Thymus (tissue), 11 donors: ENCODE measurements around the gene SLC51B. TPM values are rescaled to one million over a fixed set of nuclear protein-coding genes. Genes with fewer than 3 reads are reported as not detected.

Experiments used
- DNase-seq, 9 donors: peaks; one replicate each; pipeline ENCODE4 v3.0.0-alpha.2; 2013; ENCODE audit warnings: low spot score in 9 of 9, low read depth in 6 of 9, missing footprints in 1 of 9
- H3K27ac ChIP-seq, 2 donors: one replicate each; pipeline ENCODE4 v1.5.1; 2013; ENCODE audit warnings: control low read depth in 1 of 2, low read depth in 1 of 2, low read length in 1 of 2, mild to moderate bottlenecking in 1 of 2, moderate library complexity in 1 of 2
- H3K27me3 ChIP-seq, 2 donors: one replicate each; pipeline ENCODE4 v1.5.1; 2013; ENCODE audit warnings: low read length in 1 of 2; ENCODE audit not compliant: control insufficient read depth in 2 of 2, insufficient read depth in 1 of 2
- H3K36me3 ChIP-seq, 2 donors: one replicate each; pipeline ENCODE4 v1.5.1; 2013; ENCODE audit warnings: low read length in 1 of 2, mild to moderate bottlenecking in 1 of 2, moderate library complexity in 1 of 2; ENCODE audit not compliant: control insufficient read depth in 2 of 2, insufficient read depth in 2 of 2
- H3K4me1 ChIP-seq, 2 donors: one replicate each; pipeline ENCODE4 v1.5.1; 2013; ENCODE audit warnings: low read length in 2 of 2; ENCODE audit not compliant: control insufficient read depth in 2 of 2, insufficient read depth in 2 of 2
- H3K4me3 ChIP-seq, 2 donors: one replicate each; pipeline ENCODE4 v1.5.1; 2013; ENCODE audit warnings: low read length in 2 of 2, control low read depth in 1 of 2, mild to moderate bottlenecking in 1 of 2
- H3K9me3 ChIP-seq, 2 donors: one replicate each; pipeline ENCODE4 v1.5.1; 2013; ENCODE audit warnings: low read length in 1 of 2, mild to moderate bottlenecking in 1 of 2; ENCODE audit not compliant: control insufficient read depth in 2 of 2, insufficient read depth in 1 of 2
- WGBS: extraction: QIAGEN DNeasy Blood & Tissue Kit; methylation state at CpG from one replicate; pipeline ENCODE4 v1.1.7; 2013; 5-methylcytosine and 5-hydroxymethylcytosine counted together
- polyA plus RNA-seq: library from polyadenylated mRNA; stranded (reverse); fragments of 200-250 nt; gene quantifications from one replicate; pipeline ENCODE4 v1.2.3, GENCODE V29; 2013
- total RNA-seq: library from RNA; stranded (reverse); fragments of 120-200 nt; gene quantifications from one replicate; pipeline ENCODE4 v1.2.4, GENCODE V29; 2013
- donor health status: healthy.

The SLC51B gene
- total and polyA plus RNA-seq, 2 donors, result 0.16 TPM; not detected in 1

DNA sequence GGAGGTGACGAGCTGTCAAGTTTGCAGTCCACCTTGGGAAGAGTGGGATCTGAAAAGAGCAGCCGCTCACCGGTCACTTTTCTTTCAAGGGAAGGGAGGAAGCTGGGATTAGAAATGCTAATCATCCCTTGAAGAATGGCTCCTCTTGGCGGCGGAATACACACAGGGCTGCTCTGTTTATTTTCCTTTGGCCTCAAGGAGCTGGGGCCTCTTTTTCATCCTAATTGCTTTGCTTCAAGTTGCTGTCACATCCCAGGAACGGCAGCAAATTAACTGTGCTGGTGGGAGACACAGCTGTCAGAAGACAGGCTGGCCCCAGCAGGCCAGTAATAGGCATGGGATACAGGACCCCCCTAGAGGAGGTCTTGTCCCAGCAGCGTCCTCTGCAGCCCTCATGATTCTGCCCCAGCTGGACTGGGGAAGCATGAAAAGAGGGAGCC is 38.1 kb downstream of the SLC51B start:
- Histone ChIP-seq H3K27me3 (peaks cover 0 to 25% of the 10 kb centered on the region in 2 donors), H3K9me3 (no peaks in the 10 kb centered on the region), H3K4me3 (no peak overlapping the region), H3K27ac (no peak overlapping the region), H3K36me3 (no peaks in the 10 kb centered on the region), H3K4me1 (peaks cover 2 to 12% of the 10 kb centered on the region in 2 donors)
- WGBS, result 87% methylated on average over 7 of the region's 7 CpGs
- DNase-seq, result no peak

- H3K27ac ChIP-seq, result no peak overlapping the region
- WGBS, result 90% methylated on average over 7 of the region's 7 CpGs
- peaks cover 0 to 12% of the 10 kb centered on the region in 2 donors for H3K27me3 ChIP-seq
- H3K4me1 ChIP-seq, result peaks cover 2 to 16% of the 10 kb centered on the region in 2 donors
- H3K4me3 ChIP-seq, result no peak overlapping the region
- DNase-seq, result no peak
- H3K9me3 ChIP-seq, result no peaks in the 10 kb centered on the region
- H3K36me3 ChIP-seq, result no peaks in the 10 kb centered on the region
These were observed 39.5 kb downstream of the SLC51B start for GRCh38 chr15:65084500-65085206.

DNA sequence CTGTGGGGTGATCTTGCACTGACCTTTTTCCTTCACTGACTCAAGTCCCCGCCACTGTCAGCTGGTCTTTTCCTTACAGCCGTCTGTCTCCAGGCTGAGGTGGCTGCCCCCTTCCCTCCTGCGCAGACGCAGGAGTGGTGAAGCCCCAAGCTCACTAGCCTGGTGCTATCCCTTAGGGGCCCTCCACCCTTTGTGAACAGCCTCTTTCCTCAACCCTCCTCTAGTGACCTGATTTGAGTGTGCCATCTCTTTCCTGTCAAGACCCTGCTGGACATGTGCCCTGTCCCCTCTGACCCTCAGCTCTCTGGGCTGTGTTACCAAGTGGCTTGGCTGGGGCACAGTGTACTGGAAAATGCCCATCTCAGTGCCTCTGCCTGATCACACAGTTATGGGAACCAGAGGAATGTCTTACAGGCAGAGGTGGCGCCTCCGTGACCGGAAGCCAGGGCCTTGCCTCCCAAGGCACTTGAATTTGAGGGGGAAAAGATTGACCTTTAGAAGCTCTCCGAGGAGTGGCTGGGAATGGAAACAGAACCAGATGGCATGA is 40.1 kb downstream of the SLC51B start:
- Histone ChIP-seq H3K27me3 (peaks cover 0 to 12% of the 10 kb centered on the region in 2 donors), H3K27ac (no peak overlapping the region), H3K4me3 (no peak overlapping the region), H3K36me3 (no peaks in the 10 kb centered on the region), H3K4me1 (peaks cover 2 to 16% of the 10 kb centered on the region in 2 donors), H3K9me3 (no peaks in the 10 kb centered on the region)
- DNase-seq, result no peak
- 97% methylated on average over 8 of the region's 8 CpGs for WGBS

- Histone ChIP-seq H3K4me1 (peaks cover 2 to 16% of the 10 kb centered on the region in 2 donors), H3K4me3 (no peak overlapping the region), H3K27ac (no peak overlapping the region), H3K9me3 (no peaks in the 10 kb centered on the region), H3K27me3 (peaks cover 0 to 12% of the 10 kb centered on the region in 2 donors), H3K36me3 (peaks cover 0 to 2% of the 10 kb centered on the region in 2 donors)
- no peak for DNase-seq
- 95% methylated on average over 6 of the region's 6 CpGs for WGBS
These were observed 40.9 kb downstream of the SLC51B start for GRCh38 chr15:65085990-65086679.

DNA sequence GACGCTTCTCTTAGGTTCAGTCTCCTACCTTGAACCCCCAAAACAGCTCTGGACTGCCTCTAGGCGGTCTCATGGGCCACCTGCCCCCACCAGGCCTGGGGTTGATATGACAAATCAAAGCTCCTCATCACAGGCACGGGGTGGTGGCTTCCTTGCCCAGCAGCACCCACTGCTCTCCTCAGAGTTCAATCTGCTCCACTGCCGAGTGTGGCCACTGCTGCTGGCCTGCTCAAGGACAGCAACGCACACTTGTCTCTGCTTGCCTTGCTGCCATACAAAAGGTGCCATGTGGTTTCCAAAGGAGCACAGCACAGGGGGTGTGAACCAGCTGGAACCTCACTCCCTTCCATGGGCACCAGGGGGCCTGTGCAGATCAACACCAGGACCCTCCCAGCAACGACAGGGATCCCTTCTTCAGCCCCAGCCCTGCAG is 41.5 kb downstream of the SLC51B start:
- Histone ChIP-seq H3K4me3 (no peak overlapping the region), H3K36me3 (peaks cover 0 to 2% of the 10 kb centered on the region in 2 donors), H3K27ac (no peak overlapping the region), H3K9me3 (no peaks in the 10 kb centered on the region), H3K4me1 (peaks cover 1 to 13% of the 10 kb centered on the region in 2 donors), H3K27me3 (peaks cover 0 to 12% of the 10 kb centered on the region in 2 donors)
- DNase-seq, result peak in 1 of 9 donors; percentile 13
- WGBS, result 81% methylated on average over 6 of the region's 6 CpGs

DNA sequence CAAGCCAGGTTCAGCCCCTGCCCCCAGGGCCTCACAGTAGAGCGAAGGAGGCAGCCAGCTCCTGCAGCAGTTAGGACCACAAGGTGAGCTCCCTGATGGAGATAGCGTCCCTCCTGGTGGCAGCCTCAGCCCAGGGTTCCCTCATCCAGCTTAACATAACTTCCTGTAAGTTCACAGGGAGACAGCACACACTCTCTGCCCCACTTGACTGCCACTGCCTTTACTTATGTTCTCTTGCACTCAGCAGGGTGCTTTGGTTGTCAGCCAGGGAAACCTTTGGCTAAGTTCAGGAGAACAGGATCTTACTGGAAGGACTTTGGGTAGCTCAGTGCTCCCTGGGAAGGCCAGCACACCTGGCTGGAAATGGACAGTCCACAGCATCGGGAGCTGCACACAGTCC is 42.2 kb downstream of the SLC51B start:
- no peak for DNase-seq
- H3K4me3 ChIP-seq, result no peak overlapping the region
- WGBS, result 95% methylated on average over 3 of the region's 3 CpGs
- H3K36me3 ChIP-seq, result peaks cover 0 to 2% of the 10 kb centered on the region in 2 donors
- H3K4me1 ChIP-seq, result peaks cover 0 to 6% of the 10 kb centered on the region in 2 donors
- H3K27ac ChIP-seq, result no peak overlapping the region
- H3K27me3 ChIP-seq, result peaks cover 0 to 10% of the 10 kb centered on the region in 2 donors
- no peaks in the 10 kb centered on the region for H3K9me3 ChIP-seq

DNA sequence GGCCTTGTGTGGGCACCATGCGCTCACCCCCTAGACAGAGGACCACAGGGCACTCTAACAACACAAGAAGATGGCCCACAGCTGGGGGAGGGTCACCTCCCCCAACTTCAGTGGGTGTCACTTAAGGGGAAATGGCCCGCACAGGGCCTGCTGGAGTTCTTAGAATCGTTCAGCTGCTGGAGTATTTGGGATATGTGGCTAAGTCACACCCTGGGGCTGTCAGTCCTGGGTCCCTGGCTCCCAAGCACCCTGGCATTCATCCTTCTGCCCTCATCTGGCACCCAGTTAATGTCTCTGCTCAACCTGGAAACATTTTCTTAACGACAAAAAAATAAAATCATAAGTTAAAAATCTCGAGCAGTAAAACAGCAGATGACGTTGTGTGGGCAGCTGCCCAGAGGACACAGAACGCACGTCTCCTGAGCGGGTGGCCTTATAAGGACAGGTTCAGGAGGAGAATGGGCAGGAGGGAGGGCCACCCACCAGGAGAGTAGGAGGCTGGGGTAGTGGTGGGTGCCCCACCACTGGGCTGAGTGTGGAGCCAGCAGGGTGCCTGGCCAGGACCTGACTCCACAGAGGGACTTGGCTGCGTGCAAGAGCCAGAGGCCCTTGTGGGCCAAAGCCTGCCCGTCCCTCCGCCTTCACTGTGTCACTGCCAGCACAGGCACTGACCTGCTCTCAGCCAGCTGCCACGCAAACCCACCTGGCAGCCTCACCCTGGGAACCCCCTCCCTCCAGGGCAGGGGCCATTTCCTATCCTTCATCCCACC is 42.9 kb downstream of the SLC51B start:
- DNase-seq, result no peak
- Histone ChIP-seq H3K36me3 (peaks cover 0 to 2% of the 10 kb centered on the region in 2 donors), H3K9me3 (no peaks in the 10 kb centered on the region), H3K27ac (no peak overlapping the region), H3K27me3 (peaks cover 0 to 8% of the 10 kb centered on the region in 2 donors), H3K4me1 (peaks cover 0 to 4% of the 10 kb centered on the region in 2 donors), H3K4me3 (no peak overlapping the region)
- 91% methylated on average over 13 of the region's 13 CpGs for WGBS

GRCh38 chr15:65088643-65089021 is 43.4 kb downstream of the SLC51B start:
- Histone ChIP-seq H3K27ac (no peak overlapping the region), H3K36me3 (peaks cover 0 to 2% of the 10 kb centered on the region in 2 donors), H3K4me3 (no peak overlapping the region), H3K9me3 (no peaks in the 10 kb centered on the region), H3K4me1 (peaks cover 0 to 4% of the 10 kb centered on the region in 2 donors), H3K27me3 (peaks cover 0 to 6% of the 10 kb centered on the region in 2 donors)
- no peak for DNase-seq
- 58% methylated on average over 6 of the region's 6 CpGs for WGBS
